ENCODE data around the gene MCF2L2. TPM values are rescaled to one million over a fixed set of nuclear protein-coding genes. Genes with fewer than 3 reads are reported as not detected.

Gene MCF2L2
- total RNA-seq, 1 donor from 2014 or later, result 2.7 TPM

DNA sequence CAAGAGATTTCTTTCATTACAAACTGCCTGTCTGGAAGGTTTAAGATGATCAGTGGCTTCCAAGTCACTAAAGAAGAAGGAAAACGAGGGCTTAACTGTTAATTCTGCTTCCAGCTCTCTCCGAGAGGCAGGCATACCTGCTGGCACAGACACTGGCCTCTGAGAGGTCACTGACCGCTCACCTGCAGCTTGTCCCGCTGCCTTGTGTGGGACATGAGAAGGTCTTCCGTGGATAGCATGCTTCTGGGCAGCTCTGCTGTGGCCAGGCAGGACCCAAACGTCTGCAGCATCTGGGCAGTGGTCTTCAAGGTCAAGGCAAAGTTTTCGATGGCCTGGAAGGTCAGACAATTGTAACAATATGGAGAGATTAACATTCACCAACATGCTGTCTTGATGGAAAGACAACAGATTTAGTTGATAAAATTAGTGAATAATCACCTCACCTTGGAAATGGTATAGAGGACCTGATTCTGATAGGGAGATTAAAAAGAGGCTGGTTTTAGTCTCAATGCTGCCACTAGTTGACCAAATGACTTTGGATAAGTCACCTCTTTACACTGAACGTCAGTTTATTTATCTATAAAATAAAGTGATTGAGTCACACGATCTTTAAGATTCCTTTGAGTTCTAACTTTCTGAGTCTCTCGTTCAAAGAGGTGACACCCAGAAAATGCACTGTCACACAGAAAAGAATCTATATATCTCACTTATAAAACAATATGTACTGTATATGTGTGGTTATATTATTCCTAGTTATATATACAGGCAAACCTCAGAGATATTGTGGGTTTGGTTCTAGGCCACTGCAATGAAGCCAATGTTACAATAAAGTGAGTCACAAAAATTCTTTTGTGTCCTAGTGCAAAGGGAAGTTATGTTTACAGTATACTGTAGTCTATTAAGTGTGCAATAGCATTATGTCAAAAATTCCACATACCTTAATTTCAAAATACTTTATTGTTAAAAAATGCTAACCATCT, 110.2 kb downstream of the MCF2L2 start:
- Mint-ChIP-seq H3K27me3 (no peaks in the 10 kb centered on the region), H3K9me3 (no peaks in the 10 kb centered on the region), H3K27ac (no peak overlapping the region), H3K4me1 (ENCODE audit: unreplicated experiment) (peaks cover 7% of the 10 kb centered on the region), H3K4me3 (no peak overlapping the region), H3K36me3 (no peaks in the 10 kb centered on the region)
- TF ChIP-seq, protein P1, sequence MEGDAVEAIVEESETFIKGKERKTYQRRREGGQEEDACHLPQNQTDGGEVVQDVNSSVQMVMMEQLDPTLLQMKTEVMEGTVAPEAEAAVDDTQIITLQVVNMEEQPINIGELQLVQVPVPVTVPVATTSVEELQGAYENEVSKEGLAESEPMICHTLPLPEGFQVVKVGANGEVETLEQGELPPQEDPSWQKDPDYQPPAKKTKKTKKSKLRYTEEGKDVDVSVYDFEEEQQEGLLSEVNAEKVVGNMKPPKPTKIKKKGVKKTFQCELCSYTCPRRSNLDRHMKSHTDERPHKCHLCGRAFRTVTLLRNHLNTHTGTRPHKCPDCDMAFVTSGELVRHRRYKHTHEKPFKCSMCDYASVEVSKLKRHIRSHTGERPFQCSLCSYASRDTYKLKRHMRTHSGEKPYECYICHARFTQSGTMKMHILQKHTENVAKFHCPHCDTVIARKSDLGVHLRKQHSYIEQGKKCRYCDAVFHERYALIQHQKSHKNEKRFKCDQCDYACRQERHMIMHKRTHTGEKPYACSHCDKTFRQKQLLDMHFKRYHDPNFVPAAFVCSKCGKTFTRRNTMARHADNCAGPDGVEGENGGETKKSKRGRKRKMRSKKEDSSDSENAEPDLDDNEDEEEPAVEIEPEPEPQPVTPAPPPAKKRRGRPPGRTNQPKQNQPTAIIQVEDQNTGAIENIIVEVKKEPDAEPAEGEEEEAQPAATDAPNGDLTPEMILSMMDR (conservative IDR thresholded peaks at IDR 0.05), result no peak
- DNase-seq (ENCODE audit: extremely low spot score, unreplicated experiment), result no peak

DNA sequence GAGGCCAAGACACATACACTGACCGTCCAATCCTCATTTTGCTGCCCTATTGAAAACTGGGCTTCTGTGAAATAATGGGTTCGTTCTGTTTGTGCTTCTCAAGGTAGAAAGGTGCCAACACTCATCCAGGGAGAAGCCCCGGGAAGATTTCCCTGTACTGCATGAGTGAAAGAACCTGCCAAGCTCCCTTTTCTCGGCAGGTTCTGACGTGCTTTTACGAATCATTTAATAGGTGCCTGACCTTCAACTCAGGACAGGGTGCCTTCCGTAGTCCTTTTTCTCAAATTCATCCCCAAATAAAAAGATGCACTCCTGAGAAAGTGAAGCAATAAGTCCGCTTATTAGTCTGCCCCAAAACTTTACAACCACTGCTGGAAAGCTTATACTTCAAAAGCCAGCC, 111.1 kb downstream of the MCF2L2 start:
- Mint-ChIP-seq H3K27me3 (no peaks in the 10 kb centered on the region), H3K36me3 (no peaks in the 10 kb centered on the region), H3K27ac (no peak overlapping the region), H3K9me3 (no peaks in the 10 kb centered on the region), H3K4me1 (ENCODE audit: unreplicated experiment) (peaks cover 7% of the 10 kb centered on the region), H3K4me3 (no peak overlapping the region)
- DNase-seq (ENCODE audit: extremely low spot score, unreplicated experiment), result no peak
- TF ChIP-seq, protein P1 (conservative IDR thresholded peaks at IDR 0.05), result no peak

GRCh38 chr3:183315739-183316138, 112.7 kb downstream of the MCF2L2 start:
- Mint-ChIP-seq H3K9me3 (no peaks in the 10 kb centered on the region), H3K4me1 (ENCODE audit: unreplicated experiment) (peaks cover 7% of the 10 kb centered on the region), H3K36me3 (no peaks in the 10 kb centered on the region), H3K4me3 (no peak overlapping the region), H3K27me3 (no peaks in the 10 kb centered on the region), H3K27ac (peak overlapping the region; percentile 39)
- TF ChIP-seq, protein P1 (conservative IDR thresholded peaks at IDR 0.05), result no peak
- no peak for DNase-seq (ENCODE audit: extremely low spot score, unreplicated experiment)

- Mint-ChIP-seq H3K4me1 (ENCODE audit: unreplicated experiment) (peaks cover 16% of the 10 kb centered on the region), H3K36me3 (no peaks in the 10 kb centered on the region), H3K4me3 (no peak overlapping the region), H3K27me3 (no peaks in the 10 kb centered on the region), H3K9me3 (no peaks in the 10 kb centered on the region), H3K27ac (no peak overlapping the region)
- TF ChIP-seq, protein P1 (conservative IDR thresholded peaks at IDR 0.05), result no peak
- DNase-seq (ENCODE audit: extremely low spot score, unreplicated experiment), result no peak
These were observed 114.7 kb downstream of the MCF2L2 start for GRCh38 chr3:183313764-183314163.

GRCh38 chr3:183313351-183313750, 115.1 kb downstream of the MCF2L2 start:
- Mint-ChIP-seq H3K4me3 (no peak overlapping the region), H3K9me3 (no peaks in the 10 kb centered on the region), H3K27me3 (no peaks in the 10 kb centered on the region), H3K27ac (no peak overlapping the region), H3K36me3 (no peaks in the 10 kb centered on the region), H3K4me1 (ENCODE audit: unreplicated experiment) (peaks cover 16% of the 10 kb centered on the region)
- no peak for DNase-seq (ENCODE audit: extremely low spot score, unreplicated experiment)
- TF ChIP-seq, protein P1 (conservative IDR thresholded peaks at IDR 0.05), result no peak

Measured in type B pancreatic cell (in vitro differentiated cells).